Cerebellar nuclear complex (tissue), 1 donor: ENCODE measurements around the gene TTC21B.

Source experiments
- DNase-seq, 2 experiments: peaks; one replicate each; lab custom pipeline; 2025; lab: John Stamatoyannopoulos, UW

The TTC21B gene

DNA sequence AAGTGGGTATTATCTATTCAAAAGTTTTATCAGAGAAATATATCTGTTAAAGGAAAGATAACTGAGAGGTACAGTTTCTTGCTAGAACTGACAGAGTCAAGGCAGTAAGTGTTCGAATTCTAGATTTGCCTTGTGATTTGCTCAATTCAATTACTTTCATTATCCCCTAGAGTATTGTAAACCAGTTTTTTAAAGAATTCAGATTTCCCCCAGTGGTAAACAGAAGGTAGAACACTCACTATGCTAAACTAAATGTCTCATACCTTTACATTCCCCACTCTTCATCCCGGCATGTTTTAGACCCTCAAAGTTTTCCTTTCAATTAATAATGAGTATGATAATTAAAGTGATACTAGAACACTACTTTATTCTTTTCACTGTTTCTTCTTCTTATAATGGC, 28.6 kb downstream of the TTC21B start:
- DNase-seq = no peak

GRCh38 chr2:165920748-165921147, 32.8 kb downstream of the TTC21B start:
- no peak for DNase-seq

DNA sequence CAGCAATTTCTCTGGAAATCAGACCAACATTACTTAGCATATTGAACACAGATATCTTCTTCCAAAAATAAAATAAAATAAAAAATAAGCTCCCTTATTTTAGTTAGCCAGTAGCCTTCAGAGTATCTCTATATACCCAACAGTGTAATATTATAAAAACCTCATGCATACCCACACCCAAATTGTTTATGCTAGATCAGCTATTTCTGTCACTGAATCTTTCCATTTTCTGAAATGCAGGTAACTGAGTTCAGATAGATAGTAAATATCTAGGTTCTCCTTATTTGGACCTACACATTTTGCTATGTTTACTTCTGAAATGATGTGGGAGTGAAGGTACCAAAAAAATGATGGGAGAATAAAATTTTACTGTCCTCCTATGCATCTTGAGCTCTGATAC, 39.9 kb downstream of the TTC21B start:
- no peak for DNase-seq

- DNase-seq = no peak
Observed at GRCh38 chr2:165911981-165912380, 41.6 kb downstream of the TTC21B start.

GRCh38 chr2:165911231-165911630, 42.3 kb downstream of the TTC21B start:
- DNase-seq = no peak

DNA sequence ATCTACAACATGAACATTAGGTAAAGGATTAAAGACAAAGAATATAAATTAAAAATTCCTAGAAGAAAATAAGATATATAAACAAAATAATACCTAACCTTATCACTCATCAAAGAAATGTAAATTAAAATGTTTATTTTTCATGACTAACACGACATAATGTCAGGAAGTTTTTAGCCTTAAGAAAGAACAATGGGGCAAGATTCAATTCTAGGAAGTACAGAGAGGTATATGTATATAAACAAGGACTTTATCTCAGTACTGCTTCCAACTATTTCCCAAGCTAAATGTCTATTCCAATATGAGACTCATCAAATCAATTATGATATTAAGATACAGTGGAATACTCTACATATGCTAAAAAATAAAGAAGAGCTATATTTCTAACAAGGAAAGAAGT, 44.1 kb downstream of the TTC21B start:
- DNase-seq = no peak

- DNase-seq = no peak
Observed at GRCh38 chr2:165905854-165906253, 47.7 kb downstream of the TTC21B start.

- no peak for DNase-seq
Observed at GRCh38 chr2:165905269-165905668, 48.3 kb downstream of the TTC21B start.

GRCh38 chr2:165904432-165904831, 49.1 kb downstream of the TTC21B start:
- DNase-seq = no peak

DNA sequence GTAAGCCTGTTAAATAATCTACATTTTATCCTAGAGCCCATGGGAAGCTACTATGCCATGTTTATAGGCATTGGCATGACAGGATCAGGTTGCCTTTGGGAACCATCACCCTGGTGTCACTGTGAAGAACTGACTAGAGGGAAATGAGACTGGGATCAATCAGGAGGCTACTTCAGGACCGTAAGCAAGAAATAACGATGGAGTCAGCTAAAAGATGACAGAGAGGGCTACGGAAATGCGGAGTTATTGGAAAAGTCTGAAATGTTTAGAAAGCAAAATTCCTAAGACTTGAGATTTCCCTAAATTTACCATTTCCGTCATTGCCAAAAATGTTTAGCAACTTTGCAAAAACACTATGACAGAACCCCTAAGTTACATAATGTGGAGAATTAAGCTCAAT, 50.2 kb downstream of the TTC21B start:
- no peak for DNase-seq

DNA sequence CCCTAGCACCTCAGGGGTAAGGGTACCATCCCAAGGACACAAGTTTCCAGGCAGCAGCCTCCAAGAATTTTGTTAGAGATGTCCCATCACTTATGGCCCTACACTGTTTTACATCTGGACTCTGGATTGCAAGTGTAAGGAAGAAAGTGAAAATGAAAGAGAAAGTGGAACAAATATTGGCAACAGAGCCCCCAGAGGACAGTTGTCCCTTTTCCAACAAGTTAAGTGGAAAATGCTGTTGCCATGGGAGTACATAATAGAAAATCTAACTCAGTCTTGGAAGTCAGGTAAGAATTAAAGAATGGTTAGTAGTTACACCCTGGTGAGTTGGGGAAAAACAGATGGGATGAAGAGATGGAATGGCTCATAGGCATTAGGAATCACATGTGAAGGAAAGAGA, 50.6 kb downstream of the TTC21B start:
- DNase-seq = no peak

GRCh38 chr2:165901620-165902298, 51.8 kb downstream of the TTC21B start:
- no peak for DNase-seq

DNA sequence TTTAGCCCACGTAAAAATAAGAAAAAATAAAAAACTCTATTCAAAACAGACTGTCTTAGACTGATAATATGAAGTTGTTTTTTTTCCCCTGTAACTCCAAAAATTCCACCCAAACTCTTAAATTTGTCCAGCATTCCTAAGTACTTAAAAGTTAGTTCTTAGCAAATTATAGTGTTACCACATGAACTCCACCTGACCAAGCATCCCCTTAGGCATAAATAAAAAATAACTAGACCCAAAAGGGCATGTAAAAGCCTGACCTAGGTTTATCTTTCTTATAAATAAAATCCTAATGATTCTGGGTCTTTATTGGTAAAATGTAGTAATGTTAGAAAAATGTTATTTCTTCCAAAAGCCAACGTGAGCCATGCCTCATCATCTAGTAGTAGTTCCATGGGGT, 54.3 kb downstream of the TTC21B start:
- DNase-seq = no peak

GRCh38 chr2:165898381-165898780, 55.2 kb downstream of the TTC21B start:
- no peak for DNase-seq

DNA sequence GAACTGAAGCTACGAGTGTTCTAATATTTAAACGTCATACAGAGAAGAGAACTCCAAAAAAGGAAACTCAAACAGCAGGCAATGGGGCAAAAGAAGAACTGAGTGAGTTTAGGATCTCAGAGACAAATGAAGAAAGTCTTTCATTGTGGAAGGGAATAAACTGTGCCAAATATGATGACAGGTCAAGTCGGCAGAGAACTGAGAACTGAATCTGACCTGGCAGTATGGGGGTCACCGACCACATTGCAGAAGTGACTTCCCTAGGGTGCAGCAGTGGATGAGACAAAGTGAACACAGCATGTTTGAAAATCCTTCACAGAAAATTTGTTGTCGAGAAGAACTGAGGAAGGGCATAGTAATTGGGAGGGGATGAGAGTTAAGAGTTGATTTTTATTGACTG, 55.9 kb downstream of the TTC21B start:
- no peak for DNase-seq

DNA sequence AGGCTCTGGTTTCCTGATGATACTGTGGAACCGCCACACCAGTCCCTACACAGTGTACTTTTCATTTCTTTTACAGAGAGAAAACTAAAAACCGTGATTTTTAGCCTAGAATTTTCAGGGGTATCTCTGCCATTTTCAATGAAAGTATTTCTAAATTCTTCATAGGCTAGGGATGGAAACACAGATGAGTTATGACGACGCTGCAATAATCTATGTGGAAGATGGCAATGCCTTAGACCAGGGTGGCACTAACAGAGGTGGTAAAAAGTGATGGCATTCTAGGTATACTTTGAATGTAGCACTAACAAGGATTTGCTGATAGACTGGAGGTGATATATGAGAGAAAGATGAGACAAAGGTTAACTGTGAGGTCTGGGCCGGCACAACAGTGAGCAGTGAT, 56.5 kb downstream of the TTC21B start:
- no peak for DNase-seq

DNA sequence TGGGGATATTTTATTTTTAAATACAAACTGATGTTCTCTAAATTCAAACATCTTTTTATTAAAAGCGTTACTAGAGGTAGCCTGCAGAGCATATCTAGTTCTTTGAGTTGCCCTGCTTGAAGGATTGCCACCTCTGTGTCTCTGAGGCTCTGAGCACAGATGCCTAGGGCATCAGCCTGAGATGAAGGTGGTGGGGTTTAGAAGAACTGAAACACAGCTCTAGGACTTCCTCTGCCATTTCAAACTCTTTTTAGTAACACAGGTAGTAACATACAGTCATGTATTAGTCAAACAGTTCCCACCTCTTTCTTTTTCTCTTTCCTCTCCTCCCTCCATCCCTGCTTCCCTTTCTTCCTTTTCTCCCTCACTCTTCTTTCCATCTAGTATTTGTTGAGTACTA, 57.6 kb downstream of the TTC21B start:
- no peak for DNase-seq

GRCh38 chr2:165893556-165893955, 60.0 kb downstream of the TTC21B start:
- no peak for DNase-seq

- DNase-seq = no peak
Observed at GRCh38 chr2:165892526-165892925, 61.0 kb downstream of the TTC21B start.

- no peak for DNase-seq
Observed at GRCh38 chr2:165891943-165892342, 61.6 kb downstream of the TTC21B start.

GRCh38 chr2:165891345-165891744, 62.2 kb downstream of the TTC21B start:
- DNase-seq = no peak

DNA sequence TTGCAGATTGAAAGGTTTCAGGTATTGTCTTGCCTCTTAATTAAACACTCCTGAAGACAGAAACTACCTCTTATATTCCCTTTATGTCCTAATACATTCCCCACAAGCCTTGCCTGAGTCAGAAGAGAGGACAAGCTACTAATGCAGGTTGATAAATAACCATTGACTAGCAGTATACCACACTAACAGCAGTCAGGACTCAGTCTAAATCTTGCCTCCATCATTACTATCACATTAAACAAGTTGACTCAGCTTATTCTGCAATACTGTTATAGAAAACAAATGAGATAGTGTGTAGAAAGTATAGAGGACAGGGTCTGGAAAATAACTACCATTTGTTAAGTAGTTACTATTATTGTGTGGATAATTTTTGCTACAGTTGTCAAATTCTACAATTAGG, 63.8 kb downstream of the TTC21B start:
- DNase-seq = no peak

GRCh38 chr2:165889158-165889557, 64.4 kb downstream of the TTC21B start:
- no peak for DNase-seq

DNA sequence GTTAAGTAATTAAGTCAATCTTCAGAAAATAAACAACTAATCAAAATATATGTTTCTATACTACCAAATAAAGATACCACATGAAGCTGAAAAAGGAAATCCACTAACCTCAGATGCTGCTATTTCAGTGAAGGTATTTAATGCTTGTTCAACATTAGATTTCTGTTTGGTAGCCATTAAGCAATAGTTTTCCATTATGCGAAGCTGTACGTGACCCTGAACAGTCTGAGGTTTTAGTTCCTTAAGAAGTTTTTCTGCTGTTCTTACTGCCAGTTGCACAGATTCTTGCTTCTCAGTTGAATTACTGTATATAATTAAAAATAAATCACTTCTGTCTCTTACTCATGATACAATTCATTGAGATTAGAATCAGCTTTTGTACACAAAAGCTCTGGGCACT, 65.4 kb downstream of the TTC21B start:
- DNase-seq = no peak
